Left lung (tissue), 10 donors: ENCODE data around the gene CDK5RAP2. TPM values are rescaled to one million over a fixed set of nuclear protein-coding genes. Genes with fewer than 3 reads are reported as not detected.

Experiments used
- ATAC-seq: fragments of 200-7000 bp; cut with Tn5 transposase; one replicate; pipeline ENCODE4 v1.9.1; 2020; ENCODE audit warnings: moderate library complexity
- DNase-seq, 4 donors: peaks; one replicate each; pipeline ENCODE4 v3.0.0-alpha.2; 2013 to 2020
- H3K27ac ChIP-seq, 2 donors: fragments of 200-600 bp; sonication (generic) in 1 of 2; one replicate each; pipeline versions ENCODE4 v1.5.0 to v1.8.0; 2020 to 2021
- H3K27me3 ChIP-seq, 2 donors: fragments of 200-600 bp; sonication (generic) in 1 of 2; one replicate each; pipeline versions ENCODE4 v1.5.0 to v1.8.0; 2020 to 2021
- H3K36me3 ChIP-seq, 2 donors: fragments of 200-600 bp; sonication (generic) in 1 of 2; one replicate each; pipeline versions ENCODE4 v1.5.0 to v1.8.0; 2020 to 2021
- H3K4me1 ChIP-seq, 2 donors: fragments of 200-600 bp; one replicate each; pipeline ENCODE4 v1.8.0; 2021
- H3K4me3 ChIP-seq, 2 donors: fragments of 200-600 bp; sonication (generic) in 1 of 2; one replicate each; pipeline versions ENCODE4 v1.5.0 to v1.8.0; 2020 to 2021; ENCODE audit warnings: mild to moderate bottlenecking in 1 of 2
- H3K9me3 ChIP-seq, 2 donors: fragments of 200-600 bp; sonication (generic) in 1 of 2; one replicate each; pipeline versions ENCODE4 v1.5.0 to v1.8.0; 2020 to 2021
- intact Hi-C, 2 donors: fragments of 100-400 bp; cut with DNase I; formaldehyde crosslinking; loops; one replicate each; pipeline versions ENCODE4 v1.11.2 to v1.14.2; 2022
- polyA plus RNA-seq, 6 donors: library from polyadenylated mRNA; unstranded; fragments of 120-200 nt; gene quantifications; one replicate each; pipeline ENCODE4 v1.2.1, GENCODE V29; 2013; ENCODE audit not compliant: insufficient read length in 6 of 6
- total RNA-seq, 2 donors: library from RNA; stranded (reverse); fragmentation: NEBNext Ultra II Directional; extraction: Animal tissue kit (Norgen Biotek cat#: 25700); gene quantifications; one replicate each; pipeline ENCODE4 v1.2.1, GENCODE V29; 2021
- TF ChIP-seq, protein P1 (sequence below), 2 donors: fragments of 200-600 bp; sonication (generic) in 1 of 2; IDR thresholded peaks; one replicate each; pipeline versions ENCODE4 v1.5.0 to v1.8.0; 2021; ENCODE audit warnings: antibody characterized with exemption in 2 of 2
- donor health status: DM: no; HTN: yes; CAD: no.
- donor health status: DM: no; HTN: no; CAD: no.

Gene CDK5RAP2
- total and polyA plus RNA-seq, 8 donors = 40.5 to 75.7 (median 62.6) TPM

DNA sequence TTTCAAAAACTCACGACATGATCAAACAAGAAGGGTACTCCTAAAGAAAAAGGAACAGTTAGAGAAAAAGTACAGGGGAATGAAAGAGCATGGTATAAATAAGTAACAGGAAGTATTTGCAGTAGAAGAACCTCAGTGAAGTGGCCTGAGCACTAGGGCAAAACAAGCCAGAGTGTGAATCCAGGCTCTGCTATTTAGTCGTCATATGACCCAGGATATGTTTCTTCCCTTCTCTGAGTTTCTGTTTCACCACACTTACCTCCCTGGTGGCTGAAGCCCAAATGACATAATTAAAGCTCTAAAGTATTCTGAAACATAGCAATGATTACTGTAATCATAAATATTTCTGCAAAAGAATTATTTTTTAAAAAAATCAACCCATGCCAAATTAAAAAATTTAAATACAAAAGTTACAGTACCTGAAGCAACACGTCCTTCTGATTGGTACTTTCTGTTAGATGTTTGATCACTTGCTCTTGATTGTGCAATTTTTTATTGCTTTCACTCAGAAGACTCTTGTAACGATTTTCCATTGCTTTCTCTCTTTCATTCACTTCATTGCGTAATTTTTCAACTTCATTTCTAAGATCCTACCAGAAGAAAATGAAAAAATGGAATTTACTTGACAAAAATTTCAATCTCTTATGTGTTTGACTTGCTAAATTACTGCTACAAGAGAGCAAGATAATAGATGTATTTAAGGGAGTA lies 88.9 kb downstream of the CDK5RAP2 start:
- H3K27me3 ChIP-seq = no peaks in the 10 kb centered on the region
- peak overlapping the region; percentile 55 for H3K27ac ChIP-seq
- TF ChIP-seq, protein P1, sequence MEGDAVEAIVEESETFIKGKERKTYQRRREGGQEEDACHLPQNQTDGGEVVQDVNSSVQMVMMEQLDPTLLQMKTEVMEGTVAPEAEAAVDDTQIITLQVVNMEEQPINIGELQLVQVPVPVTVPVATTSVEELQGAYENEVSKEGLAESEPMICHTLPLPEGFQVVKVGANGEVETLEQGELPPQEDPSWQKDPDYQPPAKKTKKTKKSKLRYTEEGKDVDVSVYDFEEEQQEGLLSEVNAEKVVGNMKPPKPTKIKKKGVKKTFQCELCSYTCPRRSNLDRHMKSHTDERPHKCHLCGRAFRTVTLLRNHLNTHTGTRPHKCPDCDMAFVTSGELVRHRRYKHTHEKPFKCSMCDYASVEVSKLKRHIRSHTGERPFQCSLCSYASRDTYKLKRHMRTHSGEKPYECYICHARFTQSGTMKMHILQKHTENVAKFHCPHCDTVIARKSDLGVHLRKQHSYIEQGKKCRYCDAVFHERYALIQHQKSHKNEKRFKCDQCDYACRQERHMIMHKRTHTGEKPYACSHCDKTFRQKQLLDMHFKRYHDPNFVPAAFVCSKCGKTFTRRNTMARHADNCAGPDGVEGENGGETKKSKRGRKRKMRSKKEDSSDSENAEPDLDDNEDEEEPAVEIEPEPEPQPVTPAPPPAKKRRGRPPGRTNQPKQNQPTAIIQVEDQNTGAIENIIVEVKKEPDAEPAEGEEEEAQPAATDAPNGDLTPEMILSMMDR (IDR thresholded peaks at IDR 0.05) = no peak
- peaks cover 0 to 42% of the 10 kb centered on the region in 2 donors for H3K36me3 ChIP-seq
- no peak overlapping the region for H3K4me3 ChIP-seq
- H3K4me1 ChIP-seq = peaks cover 0 to 12% of the 10 kb centered on the region in 2 donors
- no peaks in the 10 kb centered on the region for H3K9me3 ChIP-seq
- DNase-seq (peak in 2 of 4 donors; percentile 21 to 41), ATAC-seq (peak; percentile 86)
- intact Hi-C loops = no loop called here

DNA sequence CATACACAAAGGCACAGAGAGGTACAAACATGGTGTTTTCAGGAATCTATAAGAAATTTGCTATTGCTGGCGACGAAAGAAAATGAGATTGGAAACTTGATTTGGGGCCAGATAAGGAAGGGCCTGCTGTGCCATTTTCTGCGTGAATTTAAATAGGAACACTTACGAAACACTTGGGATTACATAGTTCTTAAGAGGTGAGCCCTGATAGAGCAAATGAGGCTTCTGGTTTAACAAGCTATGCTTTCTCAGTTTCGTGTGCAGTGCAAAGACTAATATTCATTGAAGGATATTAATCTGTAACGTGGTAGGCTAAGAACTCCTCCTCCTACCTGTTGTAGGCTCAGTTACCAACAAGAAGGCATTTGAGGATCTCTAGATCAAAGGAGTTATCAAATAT lies 93.1 kb downstream of the CDK5RAP2 start:
- ATAC-seq = peak; percentile 69
- peaks cover 0 to 18% of the 10 kb centered on the region in 2 donors for H3K4me1 ChIP-seq
- TF ChIP-seq, protein P1 (IDR thresholded peaks at IDR 0.05) = no peak
- H3K36me3 ChIP-seq = peaks cover 0 to 65% of the 10 kb centered on the region in 2 donors
- H3K27me3 ChIP-seq = no peaks in the 10 kb centered on the region
- H3K4me3 ChIP-seq = no peak overlapping the region
- H3K27ac ChIP-seq = peak overlapping the region; percentile 26 to 46
- no peak for DNase-seq
- H3K9me3 ChIP-seq = no peaks in the 10 kb centered on the region
- intact Hi-C loops = no loop called here

DNA sequence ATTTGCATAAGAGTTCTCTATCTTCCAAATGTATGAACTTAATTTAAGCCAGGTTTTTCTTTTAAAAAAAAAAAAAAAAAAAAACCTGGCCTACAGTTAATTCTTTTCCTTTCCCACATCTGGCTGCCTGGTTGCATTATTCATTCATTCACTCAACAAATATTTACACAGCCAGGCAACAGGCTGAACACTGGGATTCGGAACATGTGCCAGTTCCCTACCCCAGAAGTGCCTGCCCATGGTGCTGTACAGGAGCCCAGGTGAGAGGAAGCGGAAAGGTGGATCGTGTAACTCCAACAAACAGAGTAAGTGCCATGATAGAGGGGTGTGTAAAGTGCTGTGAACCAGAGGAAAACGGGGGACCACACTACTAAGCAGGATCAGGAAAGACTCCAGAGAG lies 93.6 kb downstream of the CDK5RAP2 start:
- TF ChIP-seq, protein P1 (IDR thresholded peaks at IDR 0.05) = no peak
- H3K4me1 ChIP-seq = peaks cover 0 to 18% of the 10 kb centered on the region in 2 donors
- ATAC-seq (peak; percentile 76), DNase-seq (peak in 1 of 4 donors; percentile 49)
- H3K4me3 ChIP-seq = no peak overlapping the region
- intact Hi-C loops = no loop called here
- no peaks in the 10 kb centered on the region for H3K9me3 ChIP-seq
- peak overlapping the region; percentile 26 to 46 for H3K27ac ChIP-seq
- H3K36me3 ChIP-seq = peaks cover 0 to 65% of the 10 kb centered on the region in 2 donors
- H3K27me3 ChIP-seq = no peaks in the 10 kb centered on the region

DNA sequence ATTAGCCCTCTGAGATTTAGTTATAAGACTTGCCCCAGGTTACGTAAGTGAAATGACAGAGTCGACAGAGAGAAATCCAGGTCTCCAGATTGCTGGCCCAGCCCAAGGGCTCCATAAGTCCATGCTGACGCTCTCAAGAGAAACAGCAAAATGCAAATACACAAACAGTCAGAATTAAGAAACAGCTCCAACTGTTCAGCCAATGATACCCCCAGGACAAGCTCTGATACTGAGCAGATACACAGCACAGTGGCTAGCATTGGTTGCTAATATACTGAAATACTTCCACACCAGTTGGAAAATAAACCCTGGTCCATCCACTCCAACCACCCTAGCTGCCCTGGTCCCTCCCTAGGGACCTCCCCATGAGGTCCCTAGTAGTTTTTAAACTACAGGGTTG lies 94.2 kb downstream of the CDK5RAP2 start:
- H3K4me1 ChIP-seq = peaks cover 0 to 17% of the 10 kb centered on the region in 2 donors
- H3K36me3 ChIP-seq = peaks cover 0 to 63% of the 10 kb centered on the region in 2 donors
- H3K27ac ChIP-seq = no peak overlapping the region
- no peak overlapping the region for H3K4me3 ChIP-seq
- no peak for ATAC-seq
- no peaks in the 10 kb centered on the region for H3K27me3 ChIP-seq
- TF ChIP-seq, protein P1 (IDR thresholded peaks at IDR 0.05) = no peak
- intact Hi-C loops = no loop called here
- no peak for DNase-seq
- H3K9me3 ChIP-seq = no peaks in the 10 kb centered on the region

DNA sequence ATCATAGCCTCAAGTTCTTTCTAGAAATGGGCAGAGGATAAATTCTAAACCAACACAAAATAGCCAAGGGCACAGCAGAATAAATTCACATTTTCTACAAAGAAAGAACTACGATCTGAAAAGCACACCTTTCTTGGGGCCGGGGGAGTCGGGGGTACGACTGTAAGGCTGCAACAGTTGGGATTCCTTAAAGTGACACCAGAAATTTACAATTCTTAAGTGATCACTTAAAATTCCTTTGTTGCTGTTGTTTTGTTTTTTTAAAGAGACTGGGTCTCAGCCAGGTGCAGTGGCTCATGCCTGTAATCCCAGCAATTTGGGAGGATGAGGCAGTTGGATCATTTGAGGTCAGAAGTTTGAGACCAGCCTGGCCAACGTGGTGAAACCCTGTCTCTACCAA lies 95.8 kb downstream of the CDK5RAP2 start:
- H3K4me3 ChIP-seq = no peak overlapping the region
- H3K36me3 ChIP-seq = peaks cover 0 to 48% of the 10 kb centered on the region in 2 donors
- peaks cover 0 to 17% of the 10 kb centered on the region in 2 donors for H3K4me1 ChIP-seq

More for the DNA sequence above, 95.8 kb downstream of the CDK5RAP2 start:
- no peak for DNase-seq
- ATAC-seq = no peak
- intact Hi-C loops = no loop called here
- Histone ChIP-seq H3K27me3 (no peaks in the 10 kb centered on the region), H3K27ac (no peak overlapping the region), H3K9me3 (no peaks in the 10 kb centered on the region)
- TF ChIP-seq, protein P1 (IDR thresholded peaks at IDR 0.05) = no peak
